HG02678 (cell line): ENCODE results near the gene VSIG10.
A peak's percentile ranks its signal among the peaks of the same experiment; 100 is the strongest.

ENCODE experiments used
- ATAC-seq: cut with Tn5 transposase; IDR thresholded peaks from one replicate; pipeline ENCODE4 v1.9.1; 2021; ENCODE audit warnings: mild to moderate bottlenecking, moderate library complexity; ENCODE audit not compliant: unreplicated experiment

Gene VSIG10

DNA sequence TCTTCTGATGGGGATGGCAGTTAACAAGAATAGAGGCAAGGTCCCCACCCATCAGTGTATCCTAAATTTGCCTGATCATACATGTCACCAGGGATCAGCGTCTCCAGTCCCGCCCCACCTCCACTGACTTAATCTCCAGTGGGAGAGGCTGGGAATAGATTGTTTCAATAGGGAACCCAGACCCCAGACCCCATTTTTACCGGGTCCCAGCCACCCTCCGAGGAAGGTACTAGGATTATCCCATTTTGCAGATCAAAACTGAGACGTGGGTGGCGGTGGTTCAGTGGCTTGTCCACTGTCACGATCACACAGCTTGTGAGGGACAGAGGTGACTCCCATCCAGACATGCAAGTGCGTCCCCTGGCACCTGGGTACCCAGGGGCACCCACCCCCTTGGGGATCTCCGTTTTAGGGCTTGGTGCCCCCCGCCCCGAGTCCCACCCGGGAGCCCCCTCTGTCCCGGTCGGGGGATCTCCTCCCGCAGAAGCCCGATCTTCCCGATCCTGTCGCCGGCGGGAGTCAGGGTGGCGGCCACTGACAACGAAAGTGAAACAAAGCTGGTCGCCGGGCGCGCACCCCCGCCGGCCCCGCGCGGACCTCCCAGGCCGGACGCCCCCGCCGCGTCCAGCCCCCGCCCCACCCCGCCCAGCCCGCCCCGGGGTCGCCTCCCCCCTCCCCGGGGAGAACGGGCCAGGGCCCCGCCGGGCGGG is 43.4 kb downstream of the VSIG10 start:
- peak; percentile 39 for ATAC-seq

DNA sequence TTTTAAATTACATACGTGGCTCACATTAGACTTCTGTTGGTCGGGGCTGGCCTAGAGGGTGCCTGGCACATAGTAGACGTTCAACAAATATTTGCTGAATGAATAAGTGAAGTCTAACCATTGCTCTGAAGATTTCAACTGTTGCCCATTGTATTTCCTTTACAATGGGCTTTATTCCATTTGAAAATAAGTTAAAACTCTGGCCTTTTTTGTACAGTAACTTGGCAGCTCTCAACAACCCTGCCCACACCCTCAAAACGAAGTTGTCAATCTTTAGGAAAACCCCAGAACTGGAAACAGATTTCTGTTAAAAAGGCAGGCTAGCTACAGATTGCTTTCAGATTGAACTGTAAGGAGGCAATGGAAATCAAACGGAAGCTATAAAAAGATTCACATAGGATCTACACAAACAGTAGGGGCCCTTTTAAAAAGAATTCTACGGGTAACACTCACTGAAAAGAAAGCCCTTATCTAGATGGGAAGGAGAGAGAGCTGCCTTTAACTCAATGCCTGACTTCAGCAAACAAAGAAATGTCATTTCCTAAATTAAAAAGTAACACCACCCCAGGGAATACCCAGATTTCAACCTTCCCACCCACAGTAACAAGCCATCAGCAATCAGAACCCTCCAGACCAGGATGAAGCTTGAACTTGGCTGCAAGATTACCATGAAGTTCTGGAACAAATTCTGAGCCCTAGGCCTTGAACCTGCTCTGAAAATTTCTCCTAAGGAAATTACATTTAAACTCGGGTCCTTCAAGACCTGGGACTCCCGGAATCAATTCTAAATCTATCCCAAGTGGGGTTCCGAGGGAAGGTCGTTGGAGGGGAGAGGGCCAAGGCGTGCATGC is 44.2 kb downstream of the VSIG10 start:
- no peak for ATAC-seq

DNA sequence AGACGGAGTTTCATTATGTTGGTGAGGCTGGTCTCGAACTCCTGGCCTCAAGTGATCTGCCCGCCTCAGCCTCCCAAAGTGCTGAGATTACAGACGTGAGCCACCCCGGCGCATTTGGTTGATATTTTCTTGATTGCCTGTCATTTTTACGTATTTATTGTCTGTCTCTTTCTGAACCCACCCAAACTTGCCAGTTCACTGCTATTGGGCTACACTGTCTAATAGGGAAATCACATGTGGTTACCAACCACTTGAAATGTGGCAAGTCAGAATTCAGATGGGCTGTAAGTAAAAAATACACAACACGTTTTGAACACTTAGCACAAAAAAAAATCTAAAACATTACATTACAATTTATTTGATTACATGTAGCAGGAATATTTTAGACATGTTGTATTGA is 44.9 kb downstream of the VSIG10 start:
- ATAC-seq, result no peak

DNA sequence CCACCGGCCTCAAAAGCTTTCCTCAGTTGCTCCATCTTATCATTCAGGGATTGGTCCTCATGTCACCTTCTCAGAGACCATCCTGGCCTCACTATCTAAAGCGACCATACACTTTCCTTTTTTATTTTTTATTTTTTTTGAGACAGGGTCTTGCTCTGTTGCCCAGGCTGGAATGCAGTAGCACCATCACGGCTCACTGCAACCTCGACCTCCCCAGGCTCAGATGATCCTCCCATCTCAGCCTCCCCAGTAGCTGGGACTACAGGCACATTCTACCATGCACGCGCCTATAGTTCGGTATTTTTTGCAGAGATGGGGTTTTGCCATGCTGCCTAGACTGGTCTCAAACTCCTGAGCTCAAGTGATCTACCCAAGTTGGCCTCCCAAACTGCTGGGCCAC is 45.6 kb downstream of the VSIG10 start:
- no peak for ATAC-seq

DNA sequence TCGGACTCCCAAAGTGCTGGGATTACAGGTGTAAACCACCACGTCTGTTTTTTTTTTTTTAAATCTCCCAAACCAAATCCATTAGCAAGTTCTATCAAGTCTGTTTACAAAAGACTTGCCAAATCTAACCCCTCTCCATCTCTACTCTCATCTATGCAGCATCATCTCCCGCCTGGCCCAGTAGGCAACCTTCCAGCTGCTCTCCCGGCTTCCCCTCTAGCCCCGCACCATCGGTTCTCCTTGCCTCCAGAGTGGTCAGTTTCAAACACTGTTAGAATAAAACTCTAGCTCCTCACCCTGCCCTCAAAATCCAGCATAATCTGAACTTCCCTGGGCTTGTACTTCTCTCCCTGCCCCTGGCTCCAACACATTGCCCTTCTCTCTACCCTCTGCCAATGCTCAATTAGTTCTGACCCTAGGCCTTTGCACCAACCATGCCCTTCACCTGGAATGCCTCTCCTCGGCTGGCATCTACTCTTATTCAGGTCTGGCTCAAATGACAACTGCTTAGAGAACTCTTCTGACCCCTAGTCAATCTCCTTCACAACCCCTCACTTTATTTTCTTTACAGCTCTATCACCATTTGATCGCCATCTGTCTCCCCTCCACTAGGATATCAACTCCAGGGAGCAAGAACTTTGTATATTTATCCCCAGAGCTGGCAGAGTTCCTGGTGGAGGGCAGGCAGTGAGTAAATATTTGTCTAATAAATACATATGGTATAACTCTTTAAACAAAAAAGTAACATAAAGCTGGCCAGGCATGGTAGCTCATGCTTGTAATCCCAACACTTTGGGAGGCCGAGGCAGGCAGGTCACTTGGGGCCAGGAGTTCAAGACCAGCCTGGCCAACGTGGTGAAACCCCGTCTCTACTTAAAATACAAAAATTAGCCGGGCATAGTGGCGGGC is 47.7 kb downstream of the VSIG10 start:
- ATAC-seq, result no peak

DNA sequence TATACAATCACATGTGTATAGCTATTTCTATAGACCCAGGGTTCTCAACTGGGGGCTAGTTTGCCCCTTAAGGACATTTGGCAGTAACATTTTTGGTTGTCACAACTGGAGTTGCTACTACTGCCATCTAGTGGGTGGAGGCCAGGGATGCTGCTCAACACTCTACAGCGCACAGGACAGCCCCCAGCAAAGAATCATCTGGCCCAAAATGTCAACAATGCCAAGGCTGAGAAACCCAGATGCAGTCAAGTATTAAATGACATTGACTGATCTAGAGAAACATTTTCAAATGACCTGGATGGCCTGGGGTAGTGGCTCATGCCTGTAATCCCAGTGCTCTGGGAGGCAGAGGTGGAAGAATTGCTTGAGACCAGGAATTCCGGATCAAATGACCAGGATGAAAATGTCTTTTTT is 48.7 kb downstream of the VSIG10 start:
- peak; percentile 70 for ATAC-seq

DNA sequence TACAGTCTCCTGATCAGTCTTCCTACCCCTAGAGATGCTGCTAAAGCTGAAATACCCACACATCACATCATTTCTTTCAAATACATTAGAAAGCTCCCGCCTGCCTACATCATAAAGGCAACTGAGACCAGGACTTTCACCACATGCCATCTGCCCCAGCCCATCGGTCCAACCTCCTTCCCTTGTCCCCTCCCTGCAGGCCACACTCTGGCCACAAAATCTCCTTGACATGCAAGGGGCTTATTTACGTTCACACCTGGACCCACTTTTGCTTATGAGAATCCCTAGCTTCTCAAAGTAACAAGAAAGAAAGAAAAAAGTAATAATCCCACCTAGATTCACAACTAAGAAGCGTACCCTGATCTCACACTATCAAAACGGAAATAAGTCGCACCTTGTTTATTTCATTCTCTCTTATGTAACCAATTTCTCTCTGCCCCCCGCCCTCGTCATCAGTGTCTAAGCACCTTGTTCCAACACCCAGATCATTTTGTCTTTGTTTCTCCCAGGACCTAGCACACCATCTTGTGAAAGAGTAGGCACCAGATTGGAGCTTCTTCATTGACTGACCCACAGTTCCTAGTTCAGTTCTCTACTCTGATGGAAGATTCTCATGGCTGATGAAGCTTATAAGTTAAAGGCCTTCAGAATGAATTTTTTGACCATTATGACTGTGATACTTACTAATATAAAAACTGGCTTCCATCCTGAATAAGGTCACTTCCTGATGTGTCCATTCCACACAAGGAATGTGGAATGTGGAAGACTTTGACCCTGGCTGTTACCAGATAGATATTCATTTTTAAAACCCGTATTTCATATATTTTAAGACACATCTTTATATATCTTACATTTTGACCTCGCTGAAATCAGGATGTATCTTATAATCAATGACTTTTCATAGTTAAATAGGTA is 50.5 kb downstream of the VSIG10 start:
- no peak for ATAC-seq

DNA sequence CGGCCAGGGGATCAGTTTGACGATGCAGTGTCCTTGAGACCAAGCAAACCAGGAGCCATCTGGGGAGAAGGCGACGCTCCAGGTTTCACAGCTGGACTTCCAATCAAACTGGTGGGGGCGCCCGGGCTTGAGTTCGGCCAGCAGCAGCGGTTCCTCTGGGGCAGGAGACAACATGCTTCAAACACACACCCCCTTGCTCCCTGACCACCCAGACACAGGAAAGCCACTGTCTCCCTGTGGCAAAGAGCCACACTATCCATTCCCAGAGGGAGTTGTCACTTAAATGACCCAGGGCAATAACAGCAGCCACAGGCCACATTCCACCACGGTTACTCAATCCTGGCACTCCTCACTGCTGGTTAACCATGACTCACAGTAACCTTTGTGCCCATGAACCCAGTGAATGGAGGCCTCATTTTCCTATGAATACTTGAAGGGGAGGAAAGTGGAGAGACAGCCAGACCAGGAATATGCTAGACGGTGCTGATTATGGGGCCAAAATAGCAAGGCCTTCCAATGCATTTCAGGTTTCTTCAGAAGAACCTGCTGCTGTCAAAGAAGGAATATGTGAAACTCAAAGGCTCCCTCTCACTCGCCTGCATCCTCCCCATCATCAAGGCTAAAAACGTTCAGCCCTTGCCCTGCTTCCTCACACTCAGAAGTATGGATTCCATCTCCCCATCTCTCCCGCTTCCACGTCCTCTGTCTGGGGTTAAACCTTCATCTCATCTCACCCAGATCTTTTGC is 51.3 kb downstream of the VSIG10 start:
- ATAC-seq, result no peak

DNA sequence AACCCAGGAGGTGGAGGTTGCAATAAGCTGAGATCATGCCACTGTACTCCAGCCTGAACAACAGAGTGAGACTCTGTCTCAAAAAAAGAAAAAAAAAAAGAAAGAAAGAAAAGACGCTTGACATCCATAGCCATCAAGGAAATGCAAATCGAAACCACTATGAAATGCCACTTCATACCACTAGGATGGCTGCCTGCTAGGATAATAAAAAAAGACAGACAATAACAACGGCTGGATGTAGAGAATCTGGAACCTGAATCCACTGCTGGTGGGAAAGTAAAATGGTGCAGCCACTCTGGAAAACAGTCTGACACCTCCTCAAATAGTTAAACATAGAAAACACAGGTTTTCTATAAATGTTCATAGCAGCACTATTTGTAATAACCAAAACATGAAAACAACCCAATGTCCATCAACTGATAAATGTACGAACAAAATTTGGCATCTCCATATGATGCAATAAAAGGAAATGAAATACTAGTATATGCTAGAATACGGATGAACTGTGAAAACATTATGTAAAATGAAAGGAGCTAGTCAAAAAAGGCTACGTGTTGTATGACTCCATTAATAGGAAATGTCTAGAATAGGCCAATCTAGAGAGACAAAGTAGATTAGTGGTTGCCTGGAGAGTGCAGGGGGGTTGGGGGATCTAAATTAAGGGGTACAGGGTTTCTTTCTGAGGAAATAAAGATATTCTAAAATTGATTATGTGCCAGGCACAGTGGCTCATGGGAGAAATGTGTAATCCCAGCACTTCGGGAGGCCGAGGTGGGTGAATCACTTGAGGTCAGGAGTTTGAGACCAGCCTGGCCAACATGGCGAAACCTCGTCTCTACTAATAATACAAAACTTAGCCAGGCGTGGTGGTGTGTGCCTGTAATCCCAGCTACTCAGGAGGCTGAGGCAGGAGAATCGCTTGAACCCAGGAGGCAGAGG is 52.6 kb downstream of the VSIG10 start:
- ATAC-seq, result no peak

DNA sequence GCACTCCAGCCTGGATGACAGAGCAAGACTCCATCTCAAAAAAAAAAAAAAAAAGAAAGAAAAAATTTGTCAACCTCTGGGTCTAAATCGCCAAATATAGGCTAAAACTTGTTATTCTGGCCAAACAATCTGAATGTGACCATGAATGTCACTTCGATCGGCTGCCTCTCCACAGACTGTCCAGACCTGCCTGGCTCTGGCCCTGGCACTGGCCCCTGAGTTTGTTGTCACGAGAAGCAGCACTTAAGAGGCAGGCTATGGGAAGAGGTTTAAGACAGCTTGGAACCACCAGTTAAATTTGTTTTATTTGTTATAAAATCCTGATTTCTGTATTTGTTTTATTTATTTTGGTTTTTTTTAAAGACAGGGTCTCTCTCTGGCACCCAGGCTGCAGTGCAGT is 57.4 kb downstream of the VSIG10 start:
- ATAC-seq, result no peak

DNA sequence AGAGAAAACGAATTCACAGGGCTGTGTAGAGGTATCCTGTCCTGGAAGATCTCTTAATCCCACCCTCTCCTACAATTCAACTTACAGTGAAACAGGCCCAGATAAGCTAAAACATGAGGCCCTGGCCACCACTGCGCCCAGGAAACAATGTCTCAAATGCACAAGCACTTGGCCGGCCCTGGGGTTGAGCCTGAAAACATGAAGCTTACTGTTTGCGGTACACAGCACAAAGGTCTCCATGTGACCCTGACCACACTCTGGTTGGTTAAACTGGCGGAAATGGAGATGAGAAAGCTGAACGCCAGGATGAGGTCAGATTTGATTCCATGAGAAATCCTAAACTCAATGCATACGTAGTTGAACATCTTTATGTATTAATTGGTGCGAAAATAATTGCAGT is 59.2 kb downstream of the VSIG10 start:
- no peak for ATAC-seq

DNA sequence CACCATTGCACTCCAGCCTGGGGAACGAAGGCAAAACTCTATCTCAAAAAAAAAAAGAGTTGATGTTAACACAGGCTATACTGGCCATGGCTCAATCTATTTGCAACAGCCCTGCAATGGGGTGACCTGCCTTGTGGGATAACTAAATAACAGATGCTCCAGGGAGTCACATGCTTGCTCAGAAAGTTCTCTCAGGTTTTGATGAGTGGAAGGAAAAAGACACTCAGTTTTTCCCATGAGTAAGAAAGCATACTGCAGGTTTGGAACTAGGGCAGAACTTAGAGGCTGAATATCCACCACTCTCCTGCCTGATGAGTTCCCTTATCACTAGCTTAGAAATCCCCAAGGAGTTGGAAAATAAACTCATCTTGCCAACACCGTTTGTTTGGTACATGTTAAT is 59.7 kb downstream of the VSIG10 start:
- ATAC-seq, result no peak

DNA sequence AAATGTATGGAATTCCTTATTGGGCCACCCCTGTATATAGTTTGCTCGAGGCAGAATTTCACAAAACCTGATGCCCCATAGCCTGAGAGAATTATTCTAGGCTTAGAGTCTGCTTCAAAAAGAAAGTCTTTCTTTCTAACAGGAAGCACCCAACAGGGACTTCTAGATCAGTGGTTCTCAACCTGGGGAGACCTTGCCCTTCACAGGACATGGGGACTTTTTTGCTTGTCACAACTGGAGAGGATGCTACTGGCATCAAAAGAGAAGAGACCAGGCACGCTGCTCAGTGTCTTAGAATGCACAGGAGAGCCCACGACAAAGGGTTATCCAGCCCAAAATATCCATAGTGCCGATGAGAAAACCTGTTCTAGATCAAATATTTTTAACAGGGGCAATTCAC is 61.7 kb downstream of the VSIG10 start:
- no peak for ATAC-seq

DNA sequence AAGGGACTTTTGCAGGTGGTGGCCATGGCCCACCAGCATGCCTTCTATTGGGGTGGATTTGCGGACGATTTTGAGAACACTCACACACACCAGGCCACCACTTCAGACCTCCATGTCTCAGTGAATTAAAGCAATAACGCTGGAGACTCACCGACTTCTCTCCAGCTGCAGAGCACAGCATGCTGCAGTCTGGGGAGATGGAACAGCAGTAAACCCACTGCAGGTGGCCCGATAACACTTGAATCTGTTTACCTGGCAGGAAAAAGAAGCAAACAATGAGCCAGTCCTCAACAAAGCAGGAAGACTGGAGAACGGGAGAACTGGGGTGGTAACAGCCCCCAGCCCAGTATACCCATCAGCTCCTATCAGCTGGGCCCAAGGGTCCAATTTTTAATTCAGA is 65.7 kb downstream of the VSIG10 start:
- no peak for ATAC-seq

DNA sequence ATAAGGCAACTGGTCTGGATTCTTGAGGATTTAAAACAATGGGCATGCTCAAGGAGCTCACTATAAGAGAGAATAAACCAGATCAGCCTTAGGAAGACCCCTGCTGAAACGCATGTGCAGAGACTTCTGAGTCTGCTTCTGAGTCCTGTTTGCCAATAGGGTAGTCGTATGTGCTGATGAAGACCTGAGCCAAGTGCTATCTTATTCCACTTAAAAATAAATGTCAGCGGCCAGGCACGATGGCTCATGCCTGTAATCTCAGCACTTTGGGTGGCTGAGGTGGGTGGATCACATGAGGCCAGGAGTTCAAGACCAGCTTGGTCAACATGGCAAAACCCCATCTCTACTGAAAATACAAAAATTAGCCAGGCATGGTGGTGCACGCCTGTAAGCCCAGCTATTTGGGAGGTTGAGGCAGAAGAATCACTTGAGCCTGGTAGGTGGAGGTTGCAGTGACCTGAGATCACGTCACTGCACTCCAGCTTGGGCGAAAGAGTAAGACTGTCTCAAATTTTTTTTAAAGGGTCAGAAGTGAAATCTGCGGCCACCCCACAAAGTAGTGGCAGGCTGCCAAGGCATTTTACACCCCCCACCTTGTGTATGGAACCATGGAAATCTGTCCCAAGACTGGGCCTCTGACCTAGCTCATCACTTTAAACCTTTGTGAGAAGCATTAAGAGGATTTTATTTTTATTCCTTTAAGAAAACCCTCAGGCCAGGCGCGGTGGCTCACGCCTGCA is 67.0 kb downstream of the VSIG10 start:
- no peak for ATAC-seq

DNA sequence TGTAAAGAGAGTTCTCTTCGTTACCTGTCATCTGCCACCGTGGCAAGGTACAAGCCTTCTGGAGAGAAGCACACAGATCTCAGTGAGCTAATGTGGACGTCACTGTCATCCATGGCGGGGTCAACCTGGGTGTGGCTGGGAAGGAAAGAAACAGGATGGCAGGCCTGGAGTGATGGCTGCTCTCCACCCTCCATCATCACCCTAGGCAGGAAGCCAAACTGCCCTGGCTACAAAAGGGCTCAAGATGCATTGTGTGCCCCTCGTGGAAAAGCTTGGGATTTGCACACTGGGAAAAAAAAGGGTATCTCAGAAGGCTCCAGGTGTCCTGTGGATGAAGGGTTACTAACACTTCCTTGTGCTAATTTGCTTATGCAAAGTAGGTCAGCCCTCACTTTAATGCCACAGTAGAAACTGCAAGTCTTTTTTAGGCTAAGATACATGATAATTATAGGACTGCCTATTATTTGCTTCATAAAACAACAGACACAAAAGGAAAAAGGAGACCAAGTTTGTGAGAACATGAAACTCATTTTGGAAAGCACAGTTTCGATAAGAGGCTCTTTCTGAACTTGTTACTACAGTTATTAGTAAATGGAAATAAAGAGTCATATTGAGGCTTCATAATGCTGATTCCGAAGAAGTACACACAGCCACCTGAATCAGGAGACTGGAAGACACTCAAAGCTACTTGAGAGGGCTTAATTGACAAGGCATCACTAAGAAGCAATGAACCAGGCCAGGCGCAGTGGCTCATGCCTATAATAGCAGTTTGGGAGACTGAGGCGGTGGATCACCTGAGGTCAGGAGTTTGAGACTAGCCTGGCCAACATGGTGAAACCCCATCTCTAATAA is 68.4 kb downstream of the VSIG10 start:
- peak; percentile 83 for ATAC-seq
